Brain microvascular endothelial cell (primary cell): Measurements from ENCODE around the gene SPRR2B.

ENCODE experiments used
- DNase-seq: peaks from one replicate; pipeline ENCODE4 v3.0.0-alpha.2; 2020
- H3K27ac ChIP-seq: fragments of 250-450 bp; sonication (Bioruptor Pico); 2 replicates; pipeline ENCODE4 v1.5.1; 2020; ENCODE audit warnings: mild to moderate bottlenecking, moderate library complexity
- H3K27me3 ChIP-seq: fragments of 250-450 bp; sonication (Bioruptor Pico); replicated peaks from 2 replicates; pipeline ENCODE4 v1.5.1; 2020; ENCODE audit warnings: mild to moderate bottlenecking
- H3K36me3 ChIP-seq: fragments of 250-450 bp; sonication (Bioruptor Pico); replicated peaks from 2 replicates; pipeline ENCODE4 v1.5.1; 2020; ENCODE audit warnings: mild to moderate bottlenecking
- H3K4me3 ChIP-seq: 2 replicates; pipeline ENCODE4 v1.5.1; 2011; ENCODE audit warnings: low read depth, mild to moderate bottlenecking, control low read depth, low read length, moderate library complexity
- CTCF ChIP-seq: IDR thresholded peaks from 2 replicates; pipeline ENCODE4 v1.5.1; 2011; ENCODE audit warnings: low read depth, mild to moderate bottlenecking, moderate library complexity, low read length, control low read depth, inconsistent platforms; ENCODE audit errors: missing control alignments
- in situ Hi-C: cut with HindIII; loops from 2 replicates; pipeline ENCODE4 v1.10.0; 2017; ENCODE audit warnings: low sequenced_read_pairs, low pct_ligation_motif_present

The SPRR2B gene

GRCh38 chr1:153049211-153049610, 22.2 kb downstream of the SPRR2B start:
- H3K36me3 ChIP-seq = no peaks in the 10 kb centered on the region
- H3K27ac ChIP-seq = no peak overlapping the region
- no peak overlapping the region for H3K4me3 ChIP-seq
- no peak for DNase-seq
- in situ Hi-C loops = no loop called here
- TF ChIP-seq CTCF = no peak
- H3K27me3 ChIP-seq = no peaks in the 10 kb centered on the region

GRCh38 chr1:153040950-153041631, 30.3 kb downstream of the SPRR2B start, which contains the start of gene SPRR2D:
Gene SPRR2D, minus strand, starts transcription at chr1:153041120. Its CDS starts 774 bp downstream, at chr1:153040346.
- no peaks in the 10 kb centered on the region for H3K36me3 ChIP-seq
- TF ChIP-seq CTCF = no peak
- no peak for DNase-seq
- H3K4me3 ChIP-seq = no peak within 1 kb of the TSS
- in situ Hi-C loops = no loop called here
- no peak within 1 kb of the TSS for H3K27ac ChIP-seq
- no peaks in the 10 kb centered on the region for H3K27me3 ChIP-seq

- no peaks in the 10 kb centered on the region for H3K36me3 ChIP-seq
- no peak for DNase-seq
- no peak overlapping the region for H3K27ac ChIP-seq
- no peak overlapping the region for H3K4me3 ChIP-seq
- in situ Hi-C loops = no loop called here
- no peak for TF ChIP-seq CTCF
- no peaks in the 10 kb centered on the region for H3K27me3 ChIP-seq
Measured at GRCh38 chr1:153035211-153035610, 36.2 kb downstream of the SPRR2B start.

- TF ChIP-seq CTCF = peak; percentile 18
- Histone ChIP-seq H3K4me3 (no peak overlapping the region), H3K36me3 (no peaks in the 10 kb centered on the region), H3K27ac (no peak overlapping the region), H3K27me3 (no peaks in the 10 kb centered on the region)
- DNase-seq = peak; percentile 4
- in situ Hi-C loops = no loop called here
Measured at GRCh38 chr1:153032677-153033308, 38.6 kb downstream of the SPRR2B start.

GRCh38 chr1:153032073-153032472, 39.3 kb downstream of the SPRR2B start:
- Histone ChIP-seq H3K4me3 (no peak overlapping the region), H3K27ac (no peak overlapping the region), H3K36me3 (no peaks in the 10 kb centered on the region), H3K27me3 (no peaks in the 10 kb centered on the region)
- TF ChIP-seq CTCF = no peak
- DNase-seq = no peak
- in situ Hi-C loops = no loop called here
